KBM-7 (cell line): ENCODE measurements around the gene RARG.
A peak's percentile ranks its signal among the peaks of the same experiment; 100 is the strongest.

Experiments
- DNase-seq: peaks from one replicate; pipeline ENCODE4 v3.0.0-alpha.2; 2015
- in situ Hi-C: fragments of 300-500 bp; cut with MboI; formaldehyde crosslinking; loops from 2 replicates; pipeline ENCODE4 v1.14.3; 2020; ENCODE audit warnings: low sequenced_read_pairs, low pct_unique_long_range_greater_than_20kb, mixed read lengths

Gene RARG

GRCh38 chr12:53231921-53232645 is at the start of gene RARG:
Gene RARG (minus strand): TSS chr12:53232209. CDS start chr12:53227545, 4,664 bp downstream.
- in situ Hi-C loops = no loop called here
- DNase-seq = no peak

- DNase-seq = no peak
- in situ Hi-C loops = loop anchor here (25.0 kb wide), 1 partner anchor 218 kb away; the partner anchor contains the start of gene TNS2
These were observed 48.0 kb upstream of the RARG start for GRCh38 chr12:53279888-53280498.

GRCh38 chr12:53279283-53279869 is 47.4 kb upstream of the RARG start:
- in situ Hi-C loops = loop anchor here (25.0 kb wide), 1 partner anchor 217 kb away; the partner anchor contains the start of gene TNS2
- no peak for DNase-seq

- in situ Hi-C loops = loop anchor here (25.0 kb wide), 1 partner anchor 216 kb away; the partner anchor contains the start of gene TNS2
- DNase-seq = no peak
These were observed 46.0 kb upstream of the RARG start for GRCh38 chr12:53277981-53278380.

GRCh38 chr12:53276511-53276910 is 44.5 kb upstream of the RARG start:
- DNase-seq = no peak
- in situ Hi-C loops = loop anchor here (25.0 kb wide), 1 partner anchor 214 kb away; the partner anchor contains the start of gene TNS2

GRCh38 chr12:53274445-53274844 is 42.4 kb upstream of the RARG start:
- no peak for DNase-seq
- in situ Hi-C loops = no loop called here

GRCh38 chr12:53268630-53269562 is 36.9 kb upstream of the RARG start:
- in situ Hi-C loops = no loop called here
- DNase-seq = no peak

GRCh38 chr12:53267999-53268629 is 36.1 kb upstream of the RARG start, which contains the start of gene ESPL1:
Gene ESPL1 (plus strand): TSS chr12:53268299. CDS start chr12:53268767, 468 bp downstream.
- in situ Hi-C loops = no loop called here
- DNase-seq = peak; percentile 88

- in situ Hi-C loops = no loop called here
- DNase-seq = peak; percentile 60
These were observed 35.4 kb upstream of the RARG start for GRCh38 chr12:53267306-53267998.

- in situ Hi-C loops = no loop called here
- DNase-seq = no peak
These were observed 33.8 kb upstream of the RARG start for GRCh38 chr12:53265783-53266182.

- in situ Hi-C loops = no loop called here
These were observed 27.9 kb upstream of the RARG start for GRCh38 chr12:53259891-53260290.

GRCh38 chr12:53258541-53259539 is 26.8 kb upstream of the RARG start:
- no peak for DNase-seq
- in situ Hi-C loops = no loop called here

More at GRCh38 chr12:53259891-53260290, 27.9 kb upstream of the RARG start:
- no peak for DNase-seq

GRCh38 chr12:53255996-53256395 is 24.0 kb upstream of the RARG start:
- in situ Hi-C loops = no loop called here
- DNase-seq = peak; percentile 78

- in situ Hi-C loops = no loop called here
- no peak for DNase-seq
These were observed 23.0 kb upstream of the RARG start for GRCh38 chr12:53254816-53255545.

- no peak for DNase-seq
- in situ Hi-C loops = no loop called here
These were observed 21.3 kb upstream of the RARG start for GRCh38 chr12:53253298-53253697.

GRCh38 chr12:53252349-53252916 is 20.4 kb upstream of the RARG start:
- DNase-seq = no peak
- in situ Hi-C loops = no loop called here
